AG04449 (cell line): ENCODE results near the gene COL9A3.

Source experiments
- CTCF ChIA-PET: fragments of 350-600 bp; formaldehyde crosslinking; extraction: SDS; loops from one replicate; lab custom pipeline; 2021; ENCODE audit warnings: antibody characterized with exemption; lab: Yijun Ruan, JAX
- POLR2A ChIA-PET: fragments of 400-600, 350-600 bp; formaldehyde crosslinking; extraction: SDS; loops from one replicate; lab custom pipeline; 2020; ENCODE audit warnings: antibody characterized with exemption, inconsistent platforms; lab: Yijun Ruan, JAX
- DNase-seq: peaks from one replicate; pipeline ENCODE4 v3.0.0-alpha.2; 2010; ENCODE audit warnings: low read depth, low spot score
- H3K4me3 ChIP-seq: 2 replicates; pipeline ENCODE4 v1.5.1; 2011; ENCODE audit warnings: low read depth, mild to moderate bottlenecking, control low read depth, low read length
- CTCF ChIP-seq: IDR thresholded peaks from one replicate; pipeline ENCODE4 v1.5.1; 2011; ENCODE audit warnings: mild to moderate bottlenecking, moderate library complexity, low read length, control low read depth, inconsistent platforms; ENCODE audit not compliant: insufficient read depth; ENCODE audit errors: missing control alignments

The COL9A3 gene

GRCh38 chr20:62875419-62876361 lies 58.8 kb downstream of the COL9A3 start:
- no peak overlapping the region for H3K4me3 ChIP-seq
- ChIA-PET POLR2A (interaction anchor here (0.7 kb wide), 1 partner anchor 12 kb away, joined by 3 read pairs; no protein-coding TSS in a partner anchor), CTCF (interaction anchor here (1.4 to 5.6 kb wide), 8 partner anchors 9 to 133 kb away, joined by 3 to 32 read pairs (median 8); partner anchors contain the start of gene TCFL5)
- peak; percentile 38 for TF ChIP-seq CTCF
- no peak for DNase-seq

- ChIA-PET CTCF (interaction anchor here (1.0 to 2.1 kb wide), 2 partner anchors 11 to 133 kb away, joined by 3 to 5 read pairs; no protein-coding TSS in a partner anchor), POLR2A (interaction anchor here (1.0 kb wide), 1 partner anchor 11 kb away, joined by 5 read pairs; no protein-coding TSS in a partner anchor)
- no peak overlapping the region for H3K4me3 ChIP-seq
- no peak for TF ChIP-seq CTCF
- DNase-seq = no peak
Measured at GRCh38 chr20:62876501-62876901, 59.7 kb downstream of the COL9A3 start.

GRCh38 chr20:62876902-62877816 lies 60.3 kb downstream of the COL9A3 start:
- no peak overlapping the region for H3K4me3 ChIP-seq
- TF ChIP-seq CTCF = no peak
- no peak for DNase-seq
- ChIA-PET CTCF (interaction anchor here (0.6 to 1.7 kb wide), 5 partner anchors 10 to 132 kb away, joined by 3 to 6 read pairs (median 3); no protein-coding TSS in a partner anchor), POLR2A (interaction anchor here (1.0 kb wide), 1 partner anchor 11 kb away, joined by 5 read pairs; no protein-coding TSS in a partner anchor)

- H3K4me3 ChIP-seq = no peak overlapping the region
- TF ChIP-seq CTCF = no peak
- ChIA-PET POLR2A (no interaction called here), CTCF (interaction anchor here (0.7 to 1.7 kb wide), 2 partner anchors 9 to 21 kb away, joined by 3 to 6 read pairs; no protein-coding TSS in a partner anchor)
- DNase-seq = no peak
Measured at GRCh38 chr20:62878244-62879038, 61.6 kb downstream of the COL9A3 start.

GRCh38 chr20:62879275-62880146 lies 62.7 kb downstream of the COL9A3 start:
- ChIA-PET POLR2A (no interaction called here), CTCF (interaction anchor here (1.7 kb wide), 1 partner anchor 8 kb away, joined by 6 read pairs; no protein-coding TSS in a partner anchor)
- no peak overlapping the region for H3K4me3 ChIP-seq
- DNase-seq = no peak
- TF ChIP-seq CTCF = no peak
